GM23338 (cell line): ENCODE data around the gene PCGF3. TPM values are rescaled to one million over a fixed set of nuclear protein-coding genes. Genes with fewer than 3 reads are reported as not detected.

ENCODE experiments used
- ATAC-seq: fragments of 200-7000 bp; cut with Tn5 transposase; 3 replicates; pipeline ENCODE4 v1.9.1; 2020
- DNase-seq: peaks from one replicate; pipeline ENCODE4 v3.0.0-alpha.2; 2015; ENCODE audit warnings: low spot score
- H2AFZ ChIP-seq: fragments of 200-600 bp; sonication (generic); 2 replicates; pipeline ENCODE4 v1.8.0; 2016; ENCODE audit warnings: antibody characterized with exemption, mild to moderate bottlenecking, moderate library complexity
- H3F3A ChIP-seq: fragments of 200-600 bp; sonication (generic); replicated peaks from 2 replicates; pipeline ENCODE4 v1.8.0; 2017; ENCODE audit warnings: antibody characterized with exemption, mixed run types, low read depth
- H3K27ac ChIP-seq: fragments of 200-600 bp; sonication (generic); 2 replicates; pipeline ENCODE4 v1.6.1; 2016; ENCODE audit warnings: low read depth
- H3K27me3 ChIP-seq: fragments of 200-600 bp; sonication (generic); 2 replicates; pipeline ENCODE4 v1.8.0; 2016; ENCODE audit warnings: mild to moderate bottlenecking, mixed run types, moderate library complexity; ENCODE audit not compliant: insufficient read depth
- H3K36me3 ChIP-seq: fragments of 200-600 bp; sonication (generic); 2 replicates; pipeline ENCODE4 v1.8.0; 2016; ENCODE audit warnings: mild to moderate bottlenecking; ENCODE audit not compliant: insufficient read depth
- H3K4me1 ChIP-seq: fragments of 200-600 bp; sonication (generic); 2 replicates; pipeline ENCODE4 v1.8.0; 2016; ENCODE audit warnings: mild to moderate bottlenecking, moderate library complexity; ENCODE audit not compliant: insufficient read depth
- H3K4me2 ChIP-seq: fragments of 200-600 bp; sonication (generic); 2 replicates; pipeline ENCODE4 v1.7.1; 2017; ENCODE audit warnings: mixed run types
- H3K4me3 ChIP-seq: fragments of 200-600 bp; sonication (generic); 2 replicates; pipeline ENCODE4 v1.6.1; 2016; ENCODE audit warnings: mixed run types
- H3K79me2 ChIP-seq: fragments of 200-600 bp; sonication (generic); replicated peaks from 2 replicates; pipeline ENCODE4 v1.8.0; 2017; ENCODE audit warnings: mild to moderate bottlenecking; ENCODE audit not compliant: insufficient read depth
- H3K9me2 ChIP-seq: fragments of 200-600 bp; sonication (generic); 2 replicates; pipeline ENCODE4 v1.8.0; 2017; ENCODE audit not compliant: insufficient read depth
- H4K20me1 ChIP-seq: fragments of 200-600 bp; sonication (generic); replicated peaks from 2 replicates; pipeline ENCODE4 v1.8.0; 2017; ENCODE audit warnings: mild to moderate bottlenecking; ENCODE audit not compliant: insufficient read depth
- H3K27ac Mint-ChIP-seq: 2 replicates; pipeline ENCODE4 v1.8.0; 2020; ENCODE audit warnings: inconsistent platforms, mild to moderate bottlenecking, moderate library complexity, mixed read lengths
- H3K27me3 Mint-ChIP-seq: 3 replicates; pipeline ENCODE4 v1.8.0; 2022; ENCODE audit warnings: low read depth, mild to moderate bottlenecking, moderate library complexity, mixed read lengths, inconsistent platforms; ENCODE audit not compliant: insufficient read depth, poor library complexity
- H3K36me3 Mint-ChIP-seq: 3 replicates; pipeline ENCODE4 v1.8.0; 2021; ENCODE audit warnings: low read depth, mild to moderate bottlenecking, inconsistent platforms, moderate library complexity, mixed read lengths
- H3K4me1 Mint-ChIP-seq: 3 replicates; pipeline ENCODE4 v1.8.0; 2020; ENCODE audit warnings: mild to moderate bottlenecking, inconsistent platforms, mixed read lengths
- H3K4me3 Mint-ChIP-seq: 3 replicates; pipeline ENCODE4 v1.8.0; 2021; ENCODE audit warnings: moderate library complexity, mild to moderate bottlenecking, inconsistent platforms, mixed read lengths
- H3K9me3 Mint-ChIP-seq: 3 replicates; pipeline ENCODE4 v1.8.0; 2020; ENCODE audit warnings: moderate library complexity, mild to moderate bottlenecking, inconsistent platforms, mixed read lengths
- CREB1 ChIP-seq: fragments of 250-450 bp; sonication (Bioruptor Pico); IDR thresholded peaks from 2 replicates; pipeline ENCODE4 v1.5.0; 2020; ENCODE audit warnings: low read depth, mild to moderate bottlenecking, moderate library complexity
- ETS1 ChIP-seq: IDR thresholded peaks from 2 replicates; pipeline ENCODE4 v1.6.1; 2016; ENCODE audit warnings: antibody characterized with exemption
- EZH2 ChIP-seq: fragments of 200-600 bp; sonication (generic); IDR thresholded peaks from one replicate; pipeline ENCODE4 v1.8.0; 2017; ENCODE audit warnings: antibody characterized with exemption, mild to moderate bottlenecking, low read depth; ENCODE audit not compliant: unreplicated experiment
- EZH2phosphoT487 ChIP-seq: fragments of 200-600 bp; sonication (generic); IDR thresholded peaks from one replicate; pipeline ENCODE4 v1.8.1; 2018; ENCODE audit warnings: antibody characterized with exemption; ENCODE audit not compliant: unreplicated experiment
- NANOG ChIP-seq: IDR thresholded peaks from 2 replicates; pipeline ENCODE4 v1.6.1; 2016; ENCODE audit warnings: antibody characterized with exemption, borderline replicate concordance
- POLR2AphosphoS5 ChIP-seq: IDR thresholded peaks from 2 replicates; pipeline ENCODE4 v1.6.1; 2016; ENCODE audit warnings: antibody characterized with exemption, low read depth
- STAT1 ChIP-seq: IDR thresholded peaks from one replicate; pipeline ENCODE4 v1.6.1; 2016; ENCODE audit warnings: antibody characterized with exemption; ENCODE audit not compliant: unreplicated experiment
- ZNF331 ChIP-seq: fragments of 250-450 bp; sonication (Bioruptor Pico); IDR thresholded peaks from 2 replicates; pipeline ENCODE4 v1.5.0; 2020; ENCODE audit warnings: low read depth, mild to moderate bottlenecking, moderate library complexity
- polyA plus RNA-seq: library from polyadenylated mRNA; unstranded; fragments of >200 nt; fragmentation: Nextera tagmentation; extraction: Ambion mirVana; gene quantifications from 2 replicates; pipeline ENCODE4 v1.2.1, GENCODE V29; 2016
- total RNA-seq: library from RNA; depleted of rRNA; stranded (reverse); fragments of >200 nt; shearing (Covaris generic); gene quantifications from 2 replicates; pipeline ENCODE4 v1.2.3, GENCODE V29; 2014
- TF ChIP-seq, protein P1 (sequence below): IDR thresholded peaks from one replicate; pipeline ENCODE4 v1.6.1; 2018; ENCODE audit warnings: antibody characterized with exemption; ENCODE audit not compliant: unreplicated experiment
- TF ChIP-seq, protein P2 (sequence below), 2 experiments: fragments of 200-600 bp in 1 of 2; sonication (generic) in 1 of 2; conservative IDR thresholded peaks; 2 replicates each; pipeline versions ENCODE4 v1.5.1 to v1.6.1; 2016 to 2017; ENCODE audit warnings: antibody characterized with exemption in 2 of 2, low read depth in 2 of 2, mild to moderate bottlenecking in 2 of 2, moderate library complexity in 1 of 2

Gene PCGF3
- total and polyA plus RNA-seq, 2 experiments from 2014 or later, result 33.1 to 49.0 TPM

DNA sequence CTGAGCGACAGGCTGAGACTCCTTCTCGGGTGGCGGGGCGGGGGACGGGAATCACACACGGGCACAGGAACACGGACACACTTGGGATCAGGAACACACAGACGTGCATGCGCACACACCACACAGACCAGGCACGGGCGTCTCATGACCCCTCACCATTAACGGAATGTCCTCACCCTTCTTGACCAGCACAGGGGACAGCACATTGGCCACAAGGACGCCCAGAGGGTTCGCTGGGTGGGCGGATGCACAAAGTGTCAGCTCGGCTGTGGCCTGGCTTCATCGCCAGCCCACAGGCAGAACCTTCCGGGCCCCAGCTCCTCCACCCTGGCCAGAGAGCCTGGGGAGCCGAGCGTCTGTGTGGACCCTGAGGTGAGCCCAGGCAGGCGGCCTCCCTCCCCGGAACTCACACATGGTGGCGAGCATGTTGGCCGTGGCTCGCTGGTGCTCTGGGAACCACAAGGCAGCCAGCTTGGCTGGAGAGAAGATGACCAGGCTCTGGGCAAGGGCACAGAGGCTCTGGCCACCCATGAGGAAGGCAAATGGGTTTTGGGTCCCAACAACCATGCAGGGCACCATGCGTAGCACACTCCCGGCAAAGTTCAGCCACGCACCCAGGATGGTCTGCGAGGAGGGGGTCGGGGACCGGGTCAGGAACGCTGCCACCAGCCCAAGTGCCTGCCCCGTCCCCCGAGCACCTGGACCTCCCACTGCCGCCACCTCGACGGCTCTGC is 19.8 kb upstream of the PCGF3 start (continued):
- no peak for TF ChIP-seq EZH2phosphoT487
- TF ChIP-seq ETS1, result no peak
- TF ChIP-seq, protein P1, sequence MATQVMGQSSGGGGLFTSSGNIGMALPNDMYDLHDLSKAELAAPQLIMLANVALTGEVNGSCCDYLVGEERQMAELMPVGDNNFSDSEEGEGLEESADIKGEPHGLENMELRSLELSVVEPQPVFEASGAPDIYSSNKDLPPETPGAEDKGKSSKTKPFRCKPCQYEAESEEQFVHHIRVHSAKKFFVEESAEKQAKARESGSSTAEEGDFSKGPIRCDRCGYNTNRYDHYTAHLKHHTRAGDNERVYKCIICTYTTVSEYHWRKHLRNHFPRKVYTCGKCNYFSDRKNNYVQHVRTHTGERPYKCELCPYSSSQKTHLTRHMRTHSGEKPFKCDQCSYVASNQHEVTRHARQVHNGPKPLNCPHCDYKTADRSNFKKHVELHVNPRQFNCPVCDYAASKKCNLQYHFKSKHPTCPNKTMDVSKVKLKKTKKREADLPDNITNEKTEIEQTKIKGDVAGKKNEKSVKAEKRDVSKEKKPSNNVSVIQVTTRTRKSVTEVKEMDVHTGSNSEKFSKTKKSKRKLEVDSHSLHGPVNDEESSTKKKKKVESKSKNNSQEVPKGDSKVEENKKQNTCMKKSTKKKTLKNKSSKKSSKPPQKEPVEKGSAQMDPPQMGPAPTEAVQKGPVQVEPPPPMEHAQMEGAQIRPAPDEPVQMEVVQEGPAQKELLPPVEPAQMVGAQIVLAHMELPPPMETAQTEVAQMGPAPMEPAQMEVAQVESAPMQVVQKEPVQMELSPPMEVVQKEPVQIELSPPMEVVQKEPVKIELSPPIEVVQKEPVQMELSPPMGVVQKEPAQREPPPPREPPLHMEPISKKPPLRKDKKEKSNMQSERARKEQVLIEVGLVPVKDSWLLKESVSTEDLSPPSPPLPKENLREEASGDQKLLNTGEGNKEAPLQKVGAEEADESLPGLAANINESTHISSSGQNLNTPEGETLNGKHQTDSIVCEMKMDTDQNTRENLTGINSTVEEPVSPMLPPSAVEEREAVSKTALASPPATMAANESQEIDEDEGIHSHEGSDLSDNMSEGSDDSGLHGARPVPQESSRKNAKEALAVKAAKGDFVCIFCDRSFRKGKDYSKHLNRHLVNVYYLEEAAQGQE, result no peak

GRCh38 chr4:686413-687040 is 19.1 kb upstream of the PCGF3 start:
- no peaks in the 10 kb centered on the region for H3K79me2 ChIP-seq
- no peaks in the 10 kb centered on the region for H3K9me2 ChIP-seq
- H3K4me1 ChIP-seq, result peaks cover 8% of the 10 kb centered on the region
- peaks cover 10% of the 10 kb centered on the region; the same call in 1 of the 2 replicates for H3F3A ChIP-seq
- Mint-ChIP-seq H3K4me3 (no peak overlapping the region), H3K27me3 (peaks cover 10% of the 10 kb centered on the region), H3K27ac (no peak overlapping the region), H3K9me3 (no peaks in the 10 kb centered on the region; the same call in 1 of the 3 replicates), H3K36me3 (no peaks in the 10 kb centered on the region; the same call in 2 of the 3 replicates), H3K4me1 (peaks cover 19% of the 10 kb centered on the region)
- no peaks in the 10 kb centered on the region for H4K20me1 ChIP-seq
- DNase-seq, result no peak
- H3K36me3 ChIP-seq, result no peaks in the 10 kb centered on the region
- no peak for ATAC-seq
- no peak overlapping the region for H3K27ac ChIP-seq
- no peak overlapping the region for H3K4me2 ChIP-seq
- no peak overlapping the region for H2AFZ ChIP-seq
- no peaks in the 10 kb centered on the region for H3K27me3 ChIP-seq
- H3K4me3 ChIP-seq, result no peak overlapping the region
- TF ChIP-seq STAT1, result no peak
- TF ChIP-seq, protein P2, sequence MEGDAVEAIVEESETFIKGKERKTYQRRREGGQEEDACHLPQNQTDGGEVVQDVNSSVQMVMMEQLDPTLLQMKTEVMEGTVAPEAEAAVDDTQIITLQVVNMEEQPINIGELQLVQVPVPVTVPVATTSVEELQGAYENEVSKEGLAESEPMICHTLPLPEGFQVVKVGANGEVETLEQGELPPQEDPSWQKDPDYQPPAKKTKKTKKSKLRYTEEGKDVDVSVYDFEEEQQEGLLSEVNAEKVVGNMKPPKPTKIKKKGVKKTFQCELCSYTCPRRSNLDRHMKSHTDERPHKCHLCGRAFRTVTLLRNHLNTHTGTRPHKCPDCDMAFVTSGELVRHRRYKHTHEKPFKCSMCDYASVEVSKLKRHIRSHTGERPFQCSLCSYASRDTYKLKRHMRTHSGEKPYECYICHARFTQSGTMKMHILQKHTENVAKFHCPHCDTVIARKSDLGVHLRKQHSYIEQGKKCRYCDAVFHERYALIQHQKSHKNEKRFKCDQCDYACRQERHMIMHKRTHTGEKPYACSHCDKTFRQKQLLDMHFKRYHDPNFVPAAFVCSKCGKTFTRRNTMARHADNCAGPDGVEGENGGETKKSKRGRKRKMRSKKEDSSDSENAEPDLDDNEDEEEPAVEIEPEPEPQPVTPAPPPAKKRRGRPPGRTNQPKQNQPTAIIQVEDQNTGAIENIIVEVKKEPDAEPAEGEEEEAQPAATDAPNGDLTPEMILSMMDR (conservative IDR thresholded peaks at IDR 0.05; ENCODE audit: low read depth in 2 of 2), result no peak
- TF ChIP-seq CREB1 (CRISPR knock-in tag), result no peak
- TF ChIP-seq EZH2, result no peak
- TF ChIP-seq, protein P1, result no peak
- no peak for TF ChIP-seq POLR2AphosphoS5
- TF ChIP-seq NANOG, result no peak
- TF ChIP-seq ZNF331 (CRISPR knock-in tag), result no peak
